Stimulated activated CD8-positive, alpha-beta memory T cell treated with anti-CD3 and anti-CD28 coated beads, Interleukin-12 subunit alpha, Interleukin-12 subunit beta, amount 100 ng/mL, for 1 hour (primary cell): Measurements from ENCODE around the gene ATP6V1B1.
"Not testable (repeated sequence)": the region's sequence is repeated elsewhere in the genome, so short reads cannot be mapped to it uniquely, and the experiment has no call there.

Experiments
- DNase-seq: peaks from one replicate; pipeline ENCODE4 v3.0.0-alpha.2; 2020; ENCODE audit warnings: low read depth

Gene ATP6V1B1

DNA sequence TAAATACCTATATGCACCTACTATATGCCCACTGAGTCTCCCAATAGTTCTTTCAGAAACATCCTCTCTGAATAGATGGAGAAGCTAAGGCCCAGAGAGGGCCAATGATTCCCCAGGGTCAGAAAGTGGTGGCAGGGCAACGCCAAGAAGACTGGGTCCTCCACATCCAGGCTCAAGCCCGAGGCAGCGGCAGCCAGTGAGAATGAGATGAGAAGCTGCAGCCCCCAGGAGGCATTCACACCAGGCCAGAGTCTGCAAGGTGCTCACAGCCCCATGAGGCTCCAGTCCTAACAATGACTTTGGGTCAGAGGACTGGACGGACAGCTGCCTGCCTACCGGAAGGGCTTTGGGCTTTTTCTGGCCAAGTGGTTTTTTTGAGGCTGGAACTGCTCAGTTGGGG lies 55.4 kb downstream of the ATP6V1B1 start:
- no peak for DNase-seq

GRCh38 chr2:70991742-70992141 lies 56.0 kb downstream of the ATP6V1B1 start:
- DNase-seq = no peak

GRCh38 chr2:70992945-70993853 lies 57.5 kb downstream of the ATP6V1B1 start:
- no peak for DNase-seq

DNA sequence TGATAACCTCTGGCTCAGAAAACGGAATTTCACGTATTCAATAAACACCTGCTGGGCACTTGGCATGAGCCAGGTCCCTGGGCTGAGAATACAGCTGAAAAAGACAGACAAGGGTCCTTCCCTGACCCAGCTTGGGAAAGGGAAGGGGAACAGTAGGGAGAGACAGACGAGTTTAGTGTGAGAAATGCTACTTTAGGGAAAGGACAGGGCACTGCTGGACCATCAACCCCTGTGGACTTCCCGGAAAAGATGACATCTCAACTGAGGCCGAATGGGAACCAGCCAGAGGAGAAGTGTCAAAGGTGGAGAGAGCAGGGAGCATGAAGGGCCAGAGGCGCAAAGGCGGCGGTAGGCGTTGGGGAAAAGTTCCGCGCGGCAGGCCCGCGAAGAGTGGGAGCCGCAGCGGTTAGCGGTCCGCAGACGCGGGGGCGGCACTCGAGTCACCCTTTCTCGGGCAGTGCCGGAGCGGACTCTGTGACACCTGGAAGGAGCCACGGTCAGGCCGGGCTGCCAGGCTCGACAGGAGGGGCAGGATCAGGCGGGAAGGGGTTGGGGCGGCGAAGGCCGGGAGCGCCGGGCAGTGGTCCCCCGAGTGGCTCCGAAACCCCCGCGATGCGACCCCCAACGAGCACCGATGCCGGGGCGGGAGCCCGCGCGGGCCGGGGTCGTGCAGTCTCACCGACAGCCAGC lies 58.5 kb downstream of the ATP6V1B1 start:
- DNase-seq = peak; percentile 19

- DNase-seq = peak; percentile 78
Observed at GRCh38 chr2:70994699-70995425, 59.2 kb downstream of the ATP6V1B1 start, which contains the start of gene TEX261. TSS of gene TEX261 (minus strand) at chr2:70994873. CDS start at chr2:70994757, 116 bp downstream.

DNA sequence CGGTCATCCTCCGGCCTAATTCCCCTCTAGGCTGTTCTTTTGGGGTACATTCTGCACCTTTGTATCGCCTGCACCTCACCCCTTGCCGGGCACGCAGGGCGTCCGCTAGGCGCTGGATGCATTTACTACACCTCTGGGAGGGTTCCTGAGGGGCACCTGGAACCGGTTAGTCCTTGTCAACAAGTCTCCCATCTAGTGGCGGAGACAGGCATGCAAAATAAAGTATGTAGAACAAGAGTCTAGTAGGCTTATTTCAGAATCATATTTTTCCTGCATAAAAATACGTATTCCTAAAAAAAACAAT lies 59.7 kb downstream of the ATP6V1B1 start:
- peak; percentile 33 for DNase-seq

GRCh38 chr2:70998885-70999284 lies 63.2 kb downstream of the ATP6V1B1 start:
- DNase-seq = not testable (repeated sequence)

GRCh38 chr2:70999362-70999761 lies 63.7 kb downstream of the ATP6V1B1 start:
- no peak for DNase-seq

- not testable (repeated sequence) for DNase-seq
Observed at GRCh38 chr2:70999931-71000330, 64.2 kb downstream of the ATP6V1B1 start.

DNA sequence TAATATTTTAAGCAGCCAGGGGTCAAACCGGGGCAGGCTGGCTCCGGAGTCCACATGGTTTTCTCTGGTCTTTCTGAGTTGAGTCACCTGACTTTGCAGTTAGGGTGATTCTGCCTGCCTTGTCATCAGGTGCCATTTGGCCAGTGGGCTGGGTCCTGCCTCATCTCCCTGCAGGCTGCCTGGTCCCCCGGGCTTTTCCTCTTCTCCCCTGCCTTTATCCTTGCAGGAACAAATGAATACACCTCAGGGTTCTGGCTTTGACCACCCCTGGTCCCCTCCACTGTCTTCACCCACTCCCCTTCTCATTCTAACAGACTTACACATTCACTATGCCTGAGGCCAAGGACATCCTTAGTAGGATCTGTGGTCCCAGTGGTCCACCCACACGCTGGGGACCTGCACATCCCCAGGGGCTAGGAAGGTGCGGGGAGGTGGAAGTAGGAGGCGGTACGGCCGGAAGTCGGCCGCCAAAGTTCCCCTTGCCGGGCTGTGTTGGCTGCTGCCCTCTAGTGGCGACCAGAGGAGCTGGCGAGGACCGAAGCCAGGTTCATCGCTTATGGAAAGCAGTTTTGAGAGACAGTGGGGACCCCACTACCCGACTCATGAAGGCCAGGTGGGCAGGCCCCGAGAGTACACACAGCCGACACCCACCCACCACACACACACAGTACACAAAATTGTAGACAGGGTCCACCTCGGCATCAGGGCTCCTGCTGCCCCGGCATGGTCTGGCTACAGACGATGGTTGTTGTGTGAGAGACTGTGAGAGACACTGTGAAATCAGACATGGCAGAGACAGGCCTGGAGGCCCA lies 65.3 kb downstream of the ATP6V1B1 start:
- DNase-seq = peak; percentile 66

DNA sequence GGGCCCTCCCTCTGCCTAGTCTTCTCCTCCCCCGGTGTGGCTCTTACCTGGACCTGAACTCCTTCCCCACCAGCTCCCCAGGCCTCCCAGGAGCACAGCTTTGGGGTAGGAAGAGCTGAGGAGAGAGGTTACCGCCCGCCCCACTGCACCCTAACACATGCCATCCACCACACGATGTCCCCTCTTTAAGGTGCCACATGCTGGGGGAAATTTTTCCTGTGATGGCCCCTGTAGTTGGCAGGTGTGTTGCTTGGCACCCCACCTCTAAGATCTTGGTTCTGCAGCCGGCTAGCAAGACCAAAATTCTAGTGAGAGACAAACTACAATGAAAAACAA lies 65.9 kb downstream of the ATP6V1B1 start:
- no peak for DNase-seq

- no peak for DNase-seq
Observed at GRCh38 chr2:71001981-71002570, 66.4 kb downstream of the ATP6V1B1 start.

DNA sequence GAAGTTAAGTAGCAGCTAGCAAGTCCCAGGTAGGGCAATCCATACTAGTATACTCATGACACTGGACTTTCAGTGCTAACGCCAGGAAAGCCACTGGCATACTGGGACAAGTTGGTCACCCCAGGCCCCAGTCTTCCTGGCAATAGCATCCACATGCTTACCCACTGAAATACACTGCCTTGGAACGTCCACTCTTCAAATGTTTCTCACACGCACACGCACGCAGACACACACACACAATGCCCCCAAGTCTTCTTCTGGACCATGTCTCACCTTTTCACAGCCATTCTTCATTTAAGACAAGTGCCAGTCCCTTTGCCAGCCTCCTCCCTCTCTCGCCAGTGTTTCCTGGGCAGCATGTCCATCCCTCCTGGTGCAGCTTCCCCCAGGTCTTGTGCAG lies 67.7 kb downstream of the ATP6V1B1 start:
- DNase-seq = no peak

GRCh38 chr2:71003966-71004755 lies 68.5 kb downstream of the ATP6V1B1 start:
- DNase-seq = no peak

GRCh38 chr2:71004857-71005256 lies 69.2 kb downstream of the ATP6V1B1 start:
- no peak for DNase-seq

DNA sequence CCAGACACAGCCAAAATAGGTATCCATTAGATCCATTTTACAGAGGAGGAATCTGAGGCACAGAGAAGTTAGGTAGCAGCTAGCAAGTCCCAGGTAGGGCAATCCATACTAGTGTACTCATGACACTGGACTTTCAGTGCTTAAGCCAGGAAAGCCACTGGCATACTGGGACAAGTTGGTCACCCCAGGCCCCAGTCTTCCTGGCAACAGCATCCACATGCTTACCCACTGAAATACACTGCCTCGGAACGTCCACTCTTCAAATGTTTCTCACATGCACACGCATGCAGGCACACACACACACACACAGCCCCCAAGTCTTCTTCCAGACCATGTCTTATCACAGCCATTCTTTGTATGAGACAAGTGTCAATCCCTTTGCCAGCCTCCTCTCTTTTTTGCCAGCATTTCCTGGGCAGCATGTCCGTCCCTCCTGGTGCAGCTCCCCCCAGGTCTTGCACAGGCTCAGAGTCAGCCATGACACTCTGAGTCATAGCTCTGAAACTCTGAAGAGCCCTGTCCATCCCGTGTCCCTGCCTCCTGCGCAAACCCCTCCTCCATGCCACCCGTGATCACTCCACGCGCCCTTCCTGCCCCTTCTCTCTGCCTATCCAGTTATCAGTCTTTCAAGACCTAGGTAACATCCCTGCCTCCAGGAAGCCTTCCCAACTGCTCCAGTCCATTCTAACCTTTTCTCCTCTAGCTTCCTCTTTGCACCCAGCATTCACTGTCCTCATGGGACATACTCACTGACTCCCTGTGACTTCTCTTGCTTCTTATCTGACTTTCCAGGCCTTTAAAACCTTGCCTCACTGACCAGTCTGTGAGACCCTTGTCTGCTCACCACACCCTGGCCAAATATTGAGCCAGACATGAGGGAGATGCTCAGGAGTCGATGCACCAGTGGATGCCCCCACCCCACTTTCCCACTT lies 69.8 kb downstream of the ATP6V1B1 start:
- DNase-seq = no peak

GRCh38 chr2:71006323-71006722 lies 70.6 kb downstream of the ATP6V1B1 start:
- DNase-seq = no peak

GRCh38 chr2:71006955-71007799 lies 71.5 kb downstream of the ATP6V1B1 start:
- no peak for DNase-seq

GRCh38 chr2:71008342-71008741 lies 72.6 kb downstream of the ATP6V1B1 start:
- no peak for DNase-seq
